Hepatocyte (in vitro differentiated cells): ENCODE results near the gene ZMYND8. TPM values are rescaled to one million over a fixed set of nuclear protein-coding genes. Genes with fewer than 3 reads are reported as not detected.
A peak's percentile ranks its signal among the peaks of the same experiment; 100 is the strongest.
"Not testable (repeated sequence)": the region's sequence is repeated elsewhere in the genome, so short reads cannot be mapped to it uniquely, and the experiment has no call there.

Experiments
- DNase-seq: peaks from one replicate; pipeline ENCODE4 v3.0.0-alpha.2; 2016; ENCODE audit warnings: low spot score
- H2AFZ ChIP-seq: fragments of 200-600 bp; sonication (generic); 2 replicates; pipeline ENCODE4 v1.6.0; 2016; ENCODE audit warnings: antibody characterized with exemption, mild to moderate bottlenecking
- H3K27ac ChIP-seq: fragments of 200-600 bp; sonication (generic); 2 replicates; pipeline ENCODE4 v1.5.1; 2016; ENCODE audit warnings: mild to moderate bottlenecking
- H3K27me3 ChIP-seq: fragments of 200-600 bp; sonication (generic); 2 replicates; pipeline ENCODE4 v1.6.1; 2016
- H3K36me3 ChIP-seq: fragments of 200-600 bp; sonication (generic); replicated peaks from 2 replicates; pipeline ENCODE4 v1.5.1; 2016; ENCODE audit warnings: low read depth; ENCODE audit not compliant: insufficient read depth
- H3K4me1 ChIP-seq: fragments of 200-600 bp; sonication (generic); 2 replicates; pipeline ENCODE4 v1.5.1; 2016; ENCODE audit warnings: mild to moderate bottlenecking, moderate library complexity; ENCODE audit not compliant: insufficient read depth
- H3K4me2 ChIP-seq: fragments of 200-600 bp; sonication (generic); 2 replicates; pipeline ENCODE4 v1.6.0; 2016
- H3K4me3 ChIP-seq: fragments of 200-600 bp; sonication (generic); 2 replicates; pipeline ENCODE4 v1.5.1; 2016; ENCODE audit warnings: mild to moderate bottlenecking
- H3K79me2 ChIP-seq: fragments of 200-600 bp; sonication (generic); 2 replicates; pipeline ENCODE4 v1.6.0; 2017; ENCODE audit warnings: mild to moderate bottlenecking
- H3K9me2 ChIP-seq: fragments of 200-600 bp; sonication (generic); replicated peaks from 2 replicates; pipeline ENCODE4 v1.6.0; 2017; ENCODE audit warnings: mild to moderate bottlenecking; ENCODE audit not compliant: insufficient read depth
- H3K9me3 ChIP-seq: fragments of 200-600 bp; sonication (generic); 2 replicates; pipeline ENCODE4 v1.5.1; 2016; ENCODE audit warnings: low read depth, mild to moderate bottlenecking
- H4K20me1 ChIP-seq: fragments of 200-600 bp; sonication (generic); 2 replicates; pipeline ENCODE4 v1.6.0; 2016; ENCODE audit warnings: mild to moderate bottlenecking; ENCODE audit not compliant: insufficient read depth, poor library complexity, severe bottlenecking
- CTCF ChIP-seq: fragments of 200-600 bp; sonication (generic); IDR thresholded peaks from 2 replicates; pipeline ENCODE4 v1.5.1; 2016; ENCODE audit warnings: antibody characterized with exemption, mild to moderate bottlenecking; ENCODE audit not compliant: poor library complexity
- EZH2 ChIP-seq: fragments of 200-600 bp; sonication (generic); IDR thresholded peaks from 2 replicates; pipeline ENCODE4 v1.6.1; 2016; ENCODE audit warnings: antibody characterized with exemption, mild to moderate bottlenecking, borderline replicate concordance
- EZH2phosphoT487 ChIP-seq: fragments of 200-600 bp; sonication (generic); IDR thresholded peaks from one replicate; pipeline ENCODE4 v1.6.1; 2018; ENCODE audit warnings: antibody characterized with exemption, mild to moderate bottlenecking, low read depth, moderate library complexity; ENCODE audit not compliant: unreplicated experiment, severe bottlenecking
- WGBS: methylation state at CpG from one replicate; pipeline ENCODE4 v1.1.6; 2016; ENCODE audit warnings: low lambda C conversion rate; ENCODE audit errors: missing lambda C conversion rate; 5-methylcytosine and 5-hydroxymethylcytosine counted together
- polyA plus RNA-seq: library from polyadenylated mRNA; unstranded; fragments of >200 nt; fragmentation: Nextera tagmentation; extraction: Ambion mirVana; gene quantifications from 2 replicates; pipeline ENCODE4 v1.2.1, GENCODE V29; 2016
- total RNA-seq: library from RNA; depleted of rRNA; stranded (reverse); fragments of >200 nt; gene quantifications from 2 replicates; pipeline ENCODE4 v1.2.3, GENCODE V29; 2014

Gene ZMYND8
- total and polyA plus RNA-seq, 2 experiments from 2014 or later: 30.3 to 34.3 TPM

GRCh38 chr20:47377122-47377722 lies 20.7 kb upstream of the ZMYND8 start:
- Histone ChIP-seq H4K20me1 (no peaks in the 10 kb centered on the region), H3K27me3 (no peaks in the 10 kb centered on the region), H3K4me2 (no peak overlapping the region), H3K9me3 (no peaks in the 10 kb centered on the region), H3K27ac (no peak overlapping the region), H3K79me2 (no peaks in the 10 kb centered on the region), H3K36me3 (no peaks in the 10 kb centered on the region), H3K9me2 (no peaks in the 10 kb centered on the region), H3K4me3 (no peak overlapping the region), H2AFZ (no peak overlapping the region), H3K4me1 (peaks cover 11% of the 10 kb centered on the region)
- TF ChIP-seq CTCF: no peak
- no peak for TF ChIP-seq EZH2phosphoT487
- TF ChIP-seq EZH2: no peak
- WGBS: 79% methylated on average over 4 of the region's 4 CpGs
- no peak for DNase-seq

GRCh38 chr20:47376096-47376643 lies 19.7 kb upstream of the ZMYND8 start:
- not testable (repeated sequence) for DNase-seq, H3K4me3 ChIP-seq, H4K20me1 ChIP-seq, H3K9me2 ChIP-seq, H3K36me3 ChIP-seq, H3K79me2 ChIP-seq, H2AFZ ChIP-seq, H3K27me3 ChIP-seq, H3K9me3 ChIP-seq, H3K27ac ChIP-seq, H3K4me2 ChIP-seq
- peaks cover 11% of the 10 kb centered on the region for H3K4me1 ChIP-seq
- 86% methylated on average over 7 of the region's 7 CpGs for WGBS

GRCh38 chr20:47374121-47374520 lies 17.6 kb upstream of the ZMYND8 start:
- DNase-seq, H3K9me2 ChIP-seq, H2AFZ ChIP-seq, H3K4me3 ChIP-seq, H4K20me1 ChIP-seq, H3K27me3 ChIP-seq, H3K4me2 ChIP-seq, H3K27ac ChIP-seq, H3K79me2 ChIP-seq, H3K36me3 ChIP-seq, H3K9me3 ChIP-seq: not testable (repeated sequence)
- 88% methylated on average over 8 of the region's 8 CpGs for WGBS
- peaks cover 11% of the 10 kb centered on the region for H3K4me1 ChIP-seq

GRCh38 chr20:47373206-47373733 lies 16.8 kb upstream of the ZMYND8 start:
- H3K27me3 ChIP-seq: no peaks in the 10 kb centered on the region
- H3K27ac ChIP-seq: peak overlapping the region; percentile 62
- H3K4me1 ChIP-seq: peaks cover 11% of the 10 kb centered on the region
- 96% methylated on average over 2 of the region's 2 CpGs for WGBS
- H4K20me1 ChIP-seq: no peaks in the 10 kb centered on the region
- no peak overlapping the region for H3K4me2 ChIP-seq
- TF ChIP-seq EZH2: no peak
- TF ChIP-seq EZH2phosphoT487: no peak
- TF ChIP-seq CTCF: no peak
- H3K4me3 ChIP-seq: no peak overlapping the region
- no peaks in the 10 kb centered on the region for H3K9me3 ChIP-seq
- H2AFZ ChIP-seq: no peak overlapping the region
- H3K79me2 ChIP-seq: no peaks in the 10 kb centered on the region
- DNase-seq: no peak
- no peaks in the 10 kb centered on the region for H3K9me2 ChIP-seq
- no peaks in the 10 kb centered on the region for H3K36me3 ChIP-seq
